Heart left ventricle (tissue), 13 donors: ENCODE measurements around the gene SLC5A8.

Source experiments
- CTCF ChIP-seq, 12 donors: fragments of 200-600 bp; sonication (generic) in 4 of 12; IDR thresholded peaks; one replicate each; pipeline versions ENCODE4 v1.5.0 to v1.8.0; 2018 to 2022; ENCODE audit warnings: antibody characterized with exemption in 12 of 12, mild to moderate bottlenecking in 5 of 12
- POLR2A ChIP-seq, 2 donors: fragments of 450-650 bp; IDR thresholded peaks; one replicate each; pipeline ENCODE4 v1.6.1; 2017; ENCODE audit warnings: antibody characterized with exemption in 2 of 2, mild to moderate bottlenecking in 2 of 2, moderate library complexity in 2 of 2
- donor health status: ischemic (EF 13 %, LVEDD 7.1; RV severe dilation, severe dysfunction).
- donor health status: DM: no; HTN: yes; CAD: no.
- donor health status: DM: no; HTN: no; CAD: no.
- donor health status: ischemic (EF 25% LVEDD 6.9; RV normal size, moderate dysfunction).
- donor health status: ischemic (EF 25% LVEDD 5.7; RV mildly dilated, moderate dysfunction).
- donor health status: ischemic (EF 35%, LVEDD 5.7; RV mildly dilated, moderate dysfunction).
- donor health status: nonischemic (EF 11% LVEDD 7.7; RV severe dilation, severe dysfunction).
- donor health status: DM: yes; HTN: yes; CAD: no.
- donor health status: PGD.
- donor health status: ischemic (EF 29% LVEDD 5.4; RV normal size, mild dysfunction).
- donor health status: nonischemic (EF 23%, LVEDD 6.1; RV moderate dilation, normal function).

GRCh38 chr12:101186291-101186690 is 23.7 kb downstream of the SLC5A8 start:
- TF ChIP-seq CTCF (IDR thresholded peaks at IDR 0.05) (no peak), POLR2A (IDR thresholded peaks at IDR 0.05) (no peak)
